Panc1 (cell line): ENCODE measurements around the gene SLIT1. TPM values are rescaled to one million over a fixed set of nuclear protein-coding genes. Genes with fewer than 3 reads are reported as not detected.

Source experiments
- ATAC-seq: fragments of 200-7000 bp; cut with Tn5 transposase; 2 replicates; pipeline ENCODE4 v1.9.1; 2020; ENCODE audit warnings: mild to moderate bottlenecking, moderate library complexity
- BruUV-seq: library from RNA; stranded (reverse); fragments of 400-500 nt; replicated peaks from 2 replicates; lab custom pipeline; 2021; lab: Mats Ljungman, UMichigan
- CTCF ChIA-PET: fragments of 300-600 bp; sonication (Branson Sonifier 250); formaldehyde crosslinking; loops from one replicate; lab custom pipeline; 2022; ENCODE audit warnings: antibody characterized with exemption; lab: Charles Lee
- POLR2A ChIA-PET: fragments of 300-600 bp; sonication (Branson Sonifier 250); formaldehyde crosslinking; loops from one replicate; lab custom pipeline; 2022; ENCODE audit warnings: antibody characterized with exemption; lab: Charles Lee
- DNase-seq: peaks from one replicate; pipeline ENCODE4 v3.0.0-alpha.2; 2010; ENCODE audit warnings: low read depth, low spot score
- H3K27ac ChIP-seq: 2 replicates; pipeline ENCODE4 v1.5.1; 2011; ENCODE audit warnings: mild to moderate bottlenecking, low read length, inconsistent platforms
- H3K27me3 ChIP-seq: fragments of 200-500 bp; sonication (Bioruptor generic); 2 replicates; pipeline ENCODE4 v1.6.0; 2014; ENCODE audit warnings: low read length, inconsistent platforms; ENCODE audit not compliant: control insufficient read depth, insufficient read depth
- H3K36me3 ChIP-seq: fragments of 200-500 bp; sonication (Bioruptor generic); 2 replicates; pipeline ENCODE4 v1.5.1; 2014; ENCODE audit warnings: inconsistent platforms, mild to moderate bottlenecking, low read length, moderate library complexity; ENCODE audit not compliant: control insufficient read depth, insufficient read depth
- H3K4me1 ChIP-seq: 2 replicates; pipeline ENCODE4 v1.5.1; 2011; ENCODE audit warnings: inconsistent platforms, mild to moderate bottlenecking, low read length, moderate library complexity; ENCODE audit not compliant: control insufficient read depth, insufficient read depth
- H3K4me3 ChIP-seq, 2 experiments: 2 replicates each; pipeline ENCODE4 v1.5.1; 2011 to 2012; ENCODE audit warnings: low read depth in 2 of 2, low read length in 2 of 2, mild to moderate bottlenecking in 2 of 2, inconsistent platforms in 1 of 2, moderate library complexity in 1 of 2
- H3K9me3 ChIP-seq: fragments of 200-500 bp; sonication (Bioruptor generic); 2 replicates; pipeline ENCODE4 v1.5.1; 2014; ENCODE audit warnings: low read depth, mild to moderate bottlenecking, inconsistent platforms, low read length, moderate library complexity; ENCODE audit not compliant: control insufficient read depth, insufficient read depth
- CTCF ChIP-seq: fragments of 450-650 bp; IDR thresholded peaks from 2 replicates; pipeline ENCODE4 v1.5.1; 2017; ENCODE audit warnings: mild to moderate bottlenecking
- POLR2AphosphoS5 ChIP-seq: IDR thresholded peaks from 2 replicates; pipeline ENCODE4 v1.6.1; 2012; ENCODE audit warnings: mild to moderate bottlenecking, low read depth, low read length, moderate library complexity
- REST ChIP-seq, 2 experiments: IDR thresholded peaks; 2 replicates each; pipeline ENCODE4 v1.6.1; 2011 to 2012; ENCODE audit warnings: low read depth in 2 of 2, control low read depth in 1 of 2, low read length in 1 of 2, mild to moderate bottlenecking in 1 of 2, moderate library complexity in 1 of 2; ENCODE audit not compliant: insufficient read depth in 1 of 2
- SIN3A ChIP-seq: IDR thresholded peaks from 2 replicates; pipeline ENCODE4 v1.6.1; 2012; ENCODE audit warnings: low read depth, mild to moderate bottlenecking, low read length, moderate library complexity, borderline replicate concordance; ENCODE audit not compliant: insufficient read depth
- TCF7L2 ChIP-seq: IDR thresholded peaks from 2 replicates; pipeline ENCODE4 v1.6.1; 2011; ENCODE audit warnings: mild to moderate bottlenecking, low read depth, low read length, inconsistent platforms
- in situ Hi-C: cut with HindIII; loops from 2 replicates; pipeline ENCODE4 v1.10.0; 2016; ENCODE audit warnings: low sequenced_read_pairs, low pct_unique_long_range_greater_than_20kb
- intact Hi-C: fragments of 100-400 bp; cut with micrococcal nuclease; formaldehyde crosslinking; loops from one replicate; pipeline ENCODE4 v1.10.0; 2022; ENCODE audit not compliant: unreplicated experiment
- total RNA-seq: library from RNA; stranded (reverse); gene quantifications from one replicate; pipeline ENCODE4 v1.2.1, GENCODE V29; 2021; ENCODE audit not compliant: unreplicated experiment

Gene SLIT1
- total RNA-seq, 1 experiment from 2014 or later = 2.6 TPM

DNA sequence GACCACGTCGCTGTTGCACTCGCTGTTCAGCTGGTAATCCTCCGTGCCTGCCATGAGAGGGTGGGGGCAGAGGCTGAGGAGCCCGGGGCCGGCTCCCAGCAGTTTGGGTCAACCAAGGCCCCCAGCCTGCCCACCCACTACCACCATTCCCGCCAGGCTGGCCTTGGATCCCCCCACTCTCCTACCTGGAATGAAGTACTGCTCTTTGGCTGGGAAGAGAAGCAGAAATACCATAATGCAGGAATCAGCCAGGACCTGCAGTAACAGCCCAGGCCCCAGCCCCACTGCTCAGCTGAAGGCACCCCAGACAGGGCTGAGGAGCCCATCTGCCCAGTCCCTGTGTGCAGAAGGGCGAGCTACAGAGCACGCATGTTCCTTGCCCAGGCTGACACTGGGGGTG lies 138.0 kb downstream of the SLIT1 start:
- Histone ChIP-seq H3K27ac (no peak overlapping the region), H3K9me3 (no peaks in the 10 kb centered on the region), H3K4me3 (no peak overlapping the region), H3K27me3 (peaks cover under 1% of the 10 kb centered on the region; the same call in 1 of the 2 replicates), H3K36me3 (no peaks in the 10 kb centered on the region), H3K4me1 (no peaks in the 10 kb centered on the region)
- DNase-seq (no peak), ATAC-seq (no peak)
- no TSS peak for BruUV-seq
- intact Hi-C loops = no loop called here
- CTCF ChIA-PET = no interaction called here
- in situ Hi-C loops = no loop called here
- POLR2A ChIA-PET = no interaction called here
- no peak for TF ChIP-seq REST (IDR thresholded peaks at IDR 0.05; ENCODE audit: insufficient read depth in 1 of 2, low read depth in 2 of 2, low read length in 1 of 2)
- TF ChIP-seq SIN3A = no peak
- no peak for TF ChIP-seq CTCF
- no peak for TF ChIP-seq POLR2AphosphoS5
- no peak for TF ChIP-seq TCF7L2

GRCh38 chr10:97047083-97047736 lies 138.5 kb downstream of the SLIT1 start:
- no peak for TF ChIP-seq REST (IDR thresholded peaks at IDR 0.05; ENCODE audit: insufficient read depth in 1 of 2, low read depth in 2 of 2, low read length in 1 of 2)
- TF ChIP-seq TCF7L2 = no peak
- TF ChIP-seq SIN3A = no peak
- no peak for TF ChIP-seq CTCF
- no peak for TF ChIP-seq POLR2AphosphoS5
- ChIA-PET CTCF (no interaction called here), POLR2A (no interaction called here)
- Histone ChIP-seq H3K27me3 (no peaks in the 10 kb centered on the region), H3K4me1 (no peaks in the 10 kb centered on the region), H3K27ac (no peak overlapping the region), H3K9me3 (no peaks in the 10 kb centered on the region), H3K36me3 (no peaks in the 10 kb centered on the region), H3K4me3 (no peak overlapping the region)
- in situ Hi-C loops = no loop called here
- intact Hi-C loops = no loop called here
- no TSS peak for BruUV-seq
- DNase-seq = no peak
- ATAC-seq = no peak
